GM18858 (cell line): ENCODE measurements around the gene RAB11FIP4.

Experiments
- ATAC-seq: cut with Tn5 transposase; IDR thresholded peaks from one replicate; pipeline ENCODE4 v1.9.1; 2021; ENCODE audit not compliant: unreplicated experiment

The RAB11FIP4 gene

GRCh38 chr17:31522284-31522931, 130.9 kb downstream of the RAB11FIP4 start:
- ATAC-seq = no peak

- ATAC-seq = no peak
Measured at GRCh38 chr17:31522987-31523495, 131.6 kb downstream of the RAB11FIP4 start.

- ATAC-seq = no peak
Measured at GRCh38 chr17:31523862-31524730, 132.6 kb downstream of the RAB11FIP4 start.

GRCh38 chr17:31524926-31525800, 133.7 kb downstream of the RAB11FIP4 start:
- ATAC-seq = no peak

GRCh38 chr17:31525801-31526549, 134.5 kb downstream of the RAB11FIP4 start:
- ATAC-seq = no peak

- no peak for ATAC-seq
Measured at GRCh38 chr17:31527606-31528005, 136.1 kb downstream of the RAB11FIP4 start.

GRCh38 chr17:31528291-31528874, 136.9 kb downstream of the RAB11FIP4 start:
- no peak for ATAC-seq

GRCh38 chr17:31529841-31530251, 138.4 kb downstream of the RAB11FIP4 start:
- no peak for ATAC-seq

- ATAC-seq = no peak
Measured at GRCh38 chr17:31530391-31530985, 139.0 kb downstream of the RAB11FIP4 start.

- ATAC-seq = no peak
Measured at GRCh38 chr17:31531336-31531980, 140.0 kb downstream of the RAB11FIP4 start.

- no peak for ATAC-seq
Measured at GRCh38 chr17:31532081-31532480, 140.6 kb downstream of the RAB11FIP4 start.

- no peak for ATAC-seq
Measured at GRCh38 chr17:31532526-31532925, 141.1 kb downstream of the RAB11FIP4 start.

GRCh38 chr17:31533546-31534155, 142.2 kb downstream of the RAB11FIP4 start:
- ATAC-seq = no peak

GRCh38 chr17:31534223-31534888, 142.9 kb downstream of the RAB11FIP4 start:
- no peak for ATAC-seq

- ATAC-seq = peak; percentile 55
Measured at GRCh38 chr17:31535581-31535981, 144.1 kb downstream of the RAB11FIP4 start.

GRCh38 chr17:31536451-31536850, 145.0 kb downstream of the RAB11FIP4 start:
- no peak for ATAC-seq

- no peak for ATAC-seq
Measured at GRCh38 chr17:31537565-31538011, 146.1 kb downstream of the RAB11FIP4 start.
